Karpas-422 (cell line): ENCODE data around the gene PAPOLA. TPM values are rescaled to one million over a fixed set of nuclear protein-coding genes. Genes with fewer than 3 reads are reported as not detected.
"Not testable (repeated sequence)": the region's sequence is repeated elsewhere in the genome, so short reads cannot be mapped to it uniquely, and the experiment has no call there.

Experiments used
- DNase-seq: peaks from one replicate; pipeline ENCODE4 v3.0.0-alpha.2; 2015
- H2AFZ ChIP-seq: fragments of 200-600 bp; sonication (generic); 2 replicates; pipeline ENCODE4 v1.6.1; 2014; ENCODE audit warnings: antibody characterized with exemption, low read length, mixed read lengths
- H3K27ac ChIP-seq: fragments of 200-600 bp; sonication (generic); 2 replicates; pipeline ENCODE4 v1.5.1; 2014; ENCODE audit warnings: mild to moderate bottlenecking, low read length, moderate library complexity
- H3K27me3 ChIP-seq: fragments of 200-600 bp; sonication (generic); 2 replicates; pipeline ENCODE4 v1.6.1; 2014; ENCODE audit warnings: low read length, mixed read lengths
- H3K36me3 ChIP-seq: fragments of 200-600 bp; sonication (generic); 2 replicates; pipeline ENCODE4 v1.6.1; 2014; ENCODE audit warnings: low read length, mixed read lengths; ENCODE audit not compliant: insufficient read depth
- H3K4me1 ChIP-seq: fragments of 200-600 bp; sonication (generic); 2 replicates; pipeline ENCODE4 v1.6.1; 2014; ENCODE audit warnings: mild to moderate bottlenecking, low read length, mixed read lengths
- H3K4me2 ChIP-seq: fragments of 200-600 bp; sonication (generic); 2 replicates; pipeline ENCODE4 v1.6.1; 2014; ENCODE audit warnings: low read length, low read depth, mild to moderate bottlenecking; ENCODE audit not compliant: poor library complexity, severe bottlenecking
- H3K4me3 ChIP-seq: fragments of 200-600 bp; sonication (generic); 2 replicates; pipeline ENCODE4 v1.5.1; 2014; ENCODE audit warnings: mild to moderate bottlenecking, antibody characterized with exemption, low read length, mixed read lengths
- H3K79me2 ChIP-seq: fragments of 200-600 bp; sonication (generic); 2 replicates; pipeline ENCODE4 v1.6.1; 2014; ENCODE audit warnings: mild to moderate bottlenecking, low read length, mixed read lengths
- H3K9ac ChIP-seq: fragments of 200-600 bp; sonication (generic); 2 replicates; pipeline ENCODE4 v1.6.0; 2014; ENCODE audit warnings: low read length
- H3K9me2 ChIP-seq: fragments of 200-600 bp; sonication (generic), shearing (Covaris generic); replicated peaks from 2 replicates; pipeline ENCODE4 v1.6.0; 2014; ENCODE audit warnings: mild to moderate bottlenecking, low read length, moderate library complexity; ENCODE audit not compliant: insufficient read depth
- H3K9me3 ChIP-seq: fragments of 300-700, 200-600 bp; sonication (generic); 2 replicates; pipeline ENCODE4 v1.6.1; 2014; ENCODE audit warnings: low read length, mixed read lengths
- H4K20me1 ChIP-seq: fragments of 200-600 bp; sonication (generic); 2 replicates; pipeline ENCODE4 v1.6.1; 2014; ENCODE audit warnings: mild to moderate bottlenecking, antibody characterized with exemption, low read length, low read depth; ENCODE audit not compliant: insufficient read depth
- total RNA-seq: library from RNA; depleted of rRNA; stranded (reverse); fragments of >200 nt; shearing (Covaris generic); gene quantifications from 2 replicates; pipeline ENCODE4 v1.2.3, GENCODE V29; 2014; ENCODE audit warnings: low replicate concordance

PAPOLA gene
- total RNA-seq, 1 experiment from 2014 or later: 313 TPM

- not testable (repeated sequence) for H3K9me2 ChIP-seq, H3K36me3 ChIP-seq, H3K4me2 ChIP-seq, DNase-seq, H4K20me1 ChIP-seq, H3K9me3 ChIP-seq, H3K4me3 ChIP-seq, H3K27ac ChIP-seq, H3K27me3 ChIP-seq, H3K79me2 ChIP-seq, H3K4me1 ChIP-seq, H2AFZ ChIP-seq, H3K9ac ChIP-seq
Measured at GRCh38 chr14:96470967-96471366, 31.2 kb upstream of the PAPOLA start.

GRCh38 chr14:96478119-96478518 lies 24.1 kb upstream of the PAPOLA start:
- Histone ChIP-seq H3K4me1 (no peaks in the 10 kb centered on the region), H3K9me3 (no peaks in the 10 kb centered on the region), H3K27ac (no peak overlapping the region), H4K20me1 (no peaks in the 10 kb centered on the region), H3K9ac (no peak overlapping the region), H3K4me3 (no peak overlapping the region), H3K9me2 (no peaks in the 10 kb centered on the region), H3K36me3 (no peaks in the 10 kb centered on the region), H3K79me2 (no peaks in the 10 kb centered on the region), H3K4me2 (no peak overlapping the region), H3K27me3 (no peaks in the 10 kb centered on the region), H2AFZ (no peak overlapping the region)
- DNase-seq: no peak

GRCh38 chr14:96479435-96480146 lies 22.6 kb upstream of the PAPOLA start:
- Histone ChIP-seq H3K4me1 (no peaks in the 10 kb centered on the region), H3K79me2 (no peaks in the 10 kb centered on the region), H3K4me3 (no peak overlapping the region), H3K4me2 (no peak overlapping the region), H3K9me3 (no peaks in the 10 kb centered on the region), H2AFZ (no peak overlapping the region), H3K27ac (no peak overlapping the region), H3K9me2 (no peaks in the 10 kb centered on the region), H4K20me1 (no peaks in the 10 kb centered on the region), H3K36me3 (no peaks in the 10 kb centered on the region), H3K27me3 (no peaks in the 10 kb centered on the region), H3K9ac (no peak overlapping the region)
- no peak for DNase-seq

- H3K4me1 ChIP-seq: peaks cover 6% of the 10 kb centered on the region
- no peaks in the 10 kb centered on the region for H3K36me3 ChIP-seq
- no peaks in the 10 kb centered on the region for H3K9me2 ChIP-seq
- H3K27me3 ChIP-seq: no peaks in the 10 kb centered on the region
- no peak overlapping the region for H3K4me3 ChIP-seq
- H3K9me3 ChIP-seq: no peaks in the 10 kb centered on the region
- no peak overlapping the region for H3K4me2 ChIP-seq
- no peak overlapping the region for H3K9ac ChIP-seq
- H3K79me2 ChIP-seq: no peaks in the 10 kb centered on the region
- no peak overlapping the region for H2AFZ ChIP-seq
- no peaks in the 10 kb centered on the region for H4K20me1 ChIP-seq
- no peak overlapping the region for H3K27ac ChIP-seq
- DNase-seq: no peak
Measured at GRCh38 chr14:96481731-96482314, 20.4 kb upstream of the PAPOLA start.

GRCh38 chr14:96482986-96483385 lies 19.2 kb upstream of the PAPOLA start:
- DNase-seq: no peak

GRCh38 chr14:96484399-96484798 lies 17.8 kb upstream of the PAPOLA start:
- H3K9me3 ChIP-seq: no peaks in the 10 kb centered on the region
- H3K27ac ChIP-seq: no peak overlapping the region

More at GRCh38 chr14:96482986-96483385, 19.2 kb upstream of the PAPOLA start:
- Histone ChIP-seq H3K9me3 (no peaks in the 10 kb centered on the region), H3K9ac (no peak overlapping the region), H3K27ac (no peak overlapping the region), H3K79me2 (no peaks in the 10 kb centered on the region), H2AFZ (no peak overlapping the region), H3K9me2 (no peaks in the 10 kb centered on the region), H4K20me1 (no peaks in the 10 kb centered on the region), H3K27me3 (no peaks in the 10 kb centered on the region), H3K4me1 (peaks cover 8% of the 10 kb centered on the region), H3K4me3 (no peak overlapping the region), H3K36me3 (no peaks in the 10 kb centered on the region), H3K4me2 (no peak overlapping the region)

GRCh38 chr14:96486705-96487104 lies 15.5 kb upstream of the PAPOLA start:
- Histone ChIP-seq H3K4me3 (no peak overlapping the region), H3K27me3 (no peaks in the 10 kb centered on the region), H3K27ac (no peak overlapping the region), H3K9me2 (no peaks in the 10 kb centered on the region), H3K36me3 (no peaks in the 10 kb centered on the region), H3K79me2 (no peaks in the 10 kb centered on the region), H3K9ac (no peak overlapping the region), H3K4me2 (peak overlapping the region; percentile 11), H3K9me3 (no peaks in the 10 kb centered on the region), H4K20me1 (no peaks in the 10 kb centered on the region), H3K4me1 (peaks cover 8% of the 10 kb centered on the region), H2AFZ (no peak overlapping the region)
- no peak for DNase-seq

More at GRCh38 chr14:96484399-96484798, 17.8 kb upstream of the PAPOLA start:
- DNase-seq: no peak
- H3K27me3 ChIP-seq: no peaks in the 10 kb centered on the region
- no peaks in the 10 kb centered on the region for H4K20me1 ChIP-seq
- no peak overlapping the region for H3K4me2 ChIP-seq
- H3K4me1 ChIP-seq: peaks cover 8% of the 10 kb centered on the region
- no peaks in the 10 kb centered on the region for H3K36me3 ChIP-seq
- no peak overlapping the region for H3K4me3 ChIP-seq
- H3K9ac ChIP-seq: no peak overlapping the region
- H3K9me2 ChIP-seq: no peaks in the 10 kb centered on the region
- H2AFZ ChIP-seq: no peak overlapping the region
- H3K79me2 ChIP-seq: no peaks in the 10 kb centered on the region

- H3K36me3 ChIP-seq: no peaks in the 10 kb centered on the region
- H3K79me2 ChIP-seq: no peaks in the 10 kb centered on the region
- no peak overlapping the region for H3K27ac ChIP-seq
- no peaks in the 10 kb centered on the region for H3K27me3 ChIP-seq
- no peak overlapping the region for H2AFZ ChIP-seq
- no peaks in the 10 kb centered on the region for H4K20me1 ChIP-seq
- H3K4me3 ChIP-seq: no peak overlapping the region
- DNase-seq: no peak
- H3K9me2 ChIP-seq: no peaks in the 10 kb centered on the region
- H3K4me2 ChIP-seq: no peak overlapping the region
- H3K4me1 ChIP-seq: peaks cover 30% of the 10 kb centered on the region
- no peaks in the 10 kb centered on the region for H3K9me3 ChIP-seq
- no peak overlapping the region for H3K9ac ChIP-seq
Measured at GRCh38 chr14:96489327-96489726, 12.9 kb upstream of the PAPOLA start.
